Measurements from ENCODE around the gene ZBTB32. TPM values are rescaled to one million over a fixed set of nuclear protein-coding genes. Genes with fewer than 3 reads are reported as not detected.

The ZBTB32 gene
- total and polyA plus RNA-seq, 4 donors = 0.14 to 0.68 TPM; not detected in 2

DNA sequence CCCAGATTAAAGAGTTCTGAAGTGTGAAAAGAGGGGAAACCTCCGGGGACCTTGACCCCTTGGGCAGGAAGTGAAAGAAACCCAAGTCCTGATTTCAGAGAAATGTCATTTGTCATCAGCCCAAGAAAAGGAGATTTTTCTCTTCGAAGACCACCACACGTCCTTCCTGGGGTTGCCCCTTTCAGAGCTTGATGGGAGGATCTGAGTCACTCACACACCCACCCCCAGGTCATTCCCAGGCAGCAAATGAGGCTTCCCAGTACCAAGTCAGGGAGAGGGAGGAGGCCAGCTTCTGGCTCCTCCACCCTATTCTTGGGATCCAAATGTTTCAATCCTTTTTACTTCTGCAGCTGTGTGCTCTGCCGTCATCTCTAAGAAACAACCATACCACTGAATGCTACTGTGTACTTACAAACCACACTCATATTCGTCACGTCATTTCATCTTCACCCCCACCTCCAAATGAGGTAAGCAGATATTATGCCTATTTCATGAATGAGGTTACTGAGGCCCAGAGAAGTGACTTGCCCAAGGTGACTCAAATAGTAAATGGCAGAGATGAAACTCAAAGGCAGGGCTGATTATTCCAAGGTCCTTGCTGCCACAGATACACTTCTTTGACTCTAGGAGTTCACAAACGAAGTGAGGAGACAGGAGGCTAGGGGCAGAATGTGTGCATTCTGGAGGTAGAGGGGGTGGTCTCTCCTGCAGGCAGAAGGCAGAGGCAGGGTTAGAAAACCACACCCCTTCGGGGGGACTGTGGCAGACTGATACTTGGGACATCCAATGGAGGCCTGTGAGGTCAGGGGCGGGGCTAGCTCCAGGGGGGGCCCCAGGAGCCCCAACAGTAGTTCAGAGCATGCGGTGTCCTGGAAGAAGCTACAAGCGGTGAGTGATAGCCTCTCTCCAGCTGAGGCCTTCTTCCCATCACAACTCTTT lies 8.5 kb downstream of the ZBTB32 start:
- Histone ChIP-seq H3K4me1 (ENCODE audit: control insufficient read depth, insufficient read depth, low read length) (peaks cover 26% of the 10 kb centered on the region), H3K27me3 (ENCODE audit: control insufficient read depth, insufficient read depth, low read length) (no peaks in the 10 kb centered on the region), H3K4me3 (ENCODE audit: low read depth, low read length) (no peak overlapping the region), H3K27ac (ENCODE audit: low read depth, low read length) (no peak overlapping the region), H3K36me3 (ENCODE audit: control insufficient read depth, insufficient read depth, low read length) (peaks cover 9% of the 10 kb centered on the region), H3K9me3 (ENCODE audit: control insufficient read depth, insufficient read depth, low read length) (no peaks in the 10 kb centered on the region)
- WGBS (ENCODE audit: insufficient coverage) = 70% methylated on average over 5 of the region's 11 CpGs
- no peak for DNase-seq (ENCODE audit: low read depth in 4 of 6, low spot score in 6 of 6)

DNA sequence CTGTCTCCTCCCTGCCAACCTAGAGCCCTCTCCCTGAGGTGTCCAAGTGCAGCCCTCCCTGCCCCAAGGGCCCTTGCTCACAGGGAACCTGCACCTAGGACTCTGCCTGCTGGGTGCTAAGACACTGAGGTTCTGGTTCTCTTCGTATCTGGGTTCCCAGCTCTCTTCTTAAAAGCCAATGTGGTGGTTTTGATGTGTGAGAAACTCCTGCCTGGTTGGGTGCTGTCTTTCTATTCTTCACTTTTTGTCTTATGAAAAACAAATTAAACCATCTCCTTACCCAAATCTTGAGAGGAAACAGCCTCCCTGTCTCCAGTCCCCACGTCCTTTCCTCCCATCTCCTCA lies 9.1 kb downstream of the ZBTB32 start:
- WGBS (ENCODE audit: insufficient coverage) = 67% methylated on average over 1 of the region's 2 CpGs
- Histone ChIP-seq H3K4me3 (ENCODE audit: low read depth, low read length) (no peak overlapping the region), H3K27me3 (ENCODE audit: control insufficient read depth, insufficient read depth, low read length) (no peaks in the 10 kb centered on the region)

DNA sequence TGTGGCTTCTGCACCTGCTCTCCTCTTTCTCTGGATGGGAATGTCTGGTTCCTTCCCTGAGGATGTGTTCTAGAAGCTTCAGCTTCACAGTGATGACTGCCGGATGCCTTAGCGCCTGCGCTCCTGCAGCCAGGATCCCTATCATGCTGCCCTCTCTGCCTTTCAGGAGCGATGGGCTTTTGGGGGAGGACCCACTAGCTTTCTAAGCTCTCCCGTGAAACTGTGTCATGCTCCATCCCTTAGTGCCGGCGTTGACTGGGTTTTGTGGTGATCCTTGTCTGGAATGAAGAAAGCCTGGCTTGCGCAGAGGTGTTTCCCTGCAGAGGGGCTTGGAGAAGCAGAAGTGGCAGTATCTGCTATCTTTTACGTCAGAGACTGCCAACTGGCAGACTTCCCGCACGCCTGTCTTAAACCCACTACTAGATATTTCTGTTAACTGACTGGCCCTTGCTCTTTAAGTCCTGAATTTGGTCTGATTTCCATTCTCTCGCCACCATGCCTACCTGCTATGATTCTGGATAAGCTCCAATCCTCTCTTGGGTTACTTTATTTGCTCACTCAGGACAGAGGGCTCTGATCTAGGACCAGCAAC lies 9.6 kb downstream of the ZBTB32 start:
- H3K27me3 ChIP-seq (ENCODE audit: control insufficient read depth, insufficient read depth, low read length) = no peaks in the 10 kb centered on the region
- DNase-seq (ENCODE audit: low read depth in 4 of 6, low spot score in 6 of 6) = no peak
- no peak overlapping the region for H3K4me3 ChIP-seq (ENCODE audit: low read depth, low read length)
- H3K27ac ChIP-seq (ENCODE audit: low read depth, low read length) = no peak overlapping the region
- WGBS (ENCODE audit: insufficient coverage) = 87% methylated on average over 10 of the region's 12 CpGs
- peaks cover 9% of the 10 kb centered on the region for H3K36me3 ChIP-seq (ENCODE audit: control insufficient read depth, insufficient read depth, low read length)
- H3K9me3 ChIP-seq (ENCODE audit: control insufficient read depth, insufficient read depth, low read length) = no peaks in the 10 kb centered on the region
- H3K4me1 ChIP-seq (ENCODE audit: control insufficient read depth, insufficient read depth, low read length) = peaks cover 32% of the 10 kb centered on the region

More for the DNA sequence above, 9.1 kb downstream of the ZBTB32 start:
- Histone ChIP-seq H3K9me3 (ENCODE audit: control insufficient read depth, insufficient read depth, low read length) (no peaks in the 10 kb centered on the region), H3K4me1 (ENCODE audit: control insufficient read depth, insufficient read depth, low read length) (peaks cover 27% of the 10 kb centered on the region), H3K36me3 (ENCODE audit: control insufficient read depth, insufficient read depth, low read length) (peaks cover 9% of the 10 kb centered on the region), H3K27ac (ENCODE audit: low read depth, low read length) (no peak overlapping the region)
- DNase-seq (ENCODE audit: low read depth in 4 of 6, low spot score in 6 of 6) = no peak

DNA sequence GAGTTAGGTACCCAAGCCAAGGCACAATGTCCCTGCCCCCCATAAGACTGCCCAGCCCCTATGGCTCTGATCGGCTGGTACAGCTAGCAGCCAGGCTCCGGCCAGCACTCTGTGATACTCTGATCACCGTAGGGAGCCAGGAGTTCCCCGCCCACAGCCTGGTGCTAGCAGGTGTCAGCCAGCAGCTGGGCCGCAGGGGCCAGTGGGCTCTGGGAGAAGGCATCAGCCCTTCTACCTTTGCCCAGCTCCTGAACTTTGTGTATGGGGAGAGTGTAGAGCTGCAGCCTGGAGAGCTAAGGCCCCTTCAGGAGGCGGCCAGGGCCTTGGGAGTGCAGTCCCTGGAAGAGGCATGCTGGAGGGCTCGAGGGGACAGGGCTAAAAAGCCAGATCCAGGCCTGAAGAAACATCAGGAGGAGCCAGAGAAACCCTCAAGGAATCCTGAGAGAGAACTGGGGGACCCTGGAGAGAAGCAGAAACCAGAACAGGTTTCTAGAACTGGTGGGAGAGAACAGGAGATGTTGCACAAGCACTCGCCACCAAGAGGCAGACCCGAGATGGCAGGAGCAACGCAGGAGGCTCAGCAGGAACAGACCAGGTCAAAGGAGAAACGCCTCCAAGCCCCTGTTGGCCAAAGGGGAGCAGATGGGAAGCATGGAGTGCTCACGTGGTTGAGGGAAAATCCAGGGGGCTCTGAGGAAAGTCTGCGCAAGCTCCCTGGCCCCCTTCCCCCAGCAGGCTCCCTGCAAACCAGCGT lies 10.4 kb downstream of the ZBTB32 start:
- Histone ChIP-seq H3K4me3 (ENCODE audit: low read depth, low read length) (no peak overlapping the region), H3K27ac (ENCODE audit: low read depth, low read length) (no peak overlapping the region), H3K36me3 (ENCODE audit: control insufficient read depth, insufficient read depth, low read length) (peaks cover 16% of the 10 kb centered on the region), H3K9me3 (ENCODE audit: control insufficient read depth, insufficient read depth, low read length) (no peaks in the 10 kb centered on the region), H3K27me3 (ENCODE audit: control insufficient read depth, insufficient read depth, low read length) (no peaks in the 10 kb centered on the region), H3K4me1 (ENCODE audit: control insufficient read depth, insufficient read depth, low read length) (peaks cover 40% of the 10 kb centered on the region)
- DNase-seq (ENCODE audit: low read depth in 4 of 6, low spot score in 6 of 6) = no peak
- whole genome bisulfite sequencing (ENCODE audit: insufficient coverage) = 49% methylated on average over 12 of the region's 14 CpGs

DNA sequence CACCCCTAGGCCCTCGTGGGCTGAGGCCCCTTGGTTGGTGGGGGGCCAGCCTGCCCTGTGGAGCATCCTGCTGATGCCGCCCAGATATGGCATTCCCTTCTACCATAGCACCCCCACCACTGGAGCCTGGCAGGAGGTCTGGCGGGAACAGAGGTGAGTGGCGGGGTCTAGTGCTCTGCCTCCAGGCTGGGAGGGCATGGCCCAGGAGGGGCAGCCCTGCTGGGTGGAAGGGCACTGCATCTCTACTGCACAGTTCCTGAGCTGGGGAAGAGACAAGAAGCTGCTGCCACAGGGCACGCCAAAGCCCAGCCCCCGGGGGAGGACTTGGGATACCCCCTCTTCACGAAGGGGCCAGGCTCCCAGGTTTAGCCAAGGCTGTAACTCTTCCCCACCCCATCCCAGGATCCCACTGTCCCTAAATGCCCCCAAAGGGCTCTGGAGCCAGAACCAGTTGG lies 11.0 kb downstream of the ZBTB32 start:
- Histone ChIP-seq H3K4me3 (ENCODE audit: low read depth, low read length) (no peak overlapping the region), H3K9me3 (ENCODE audit: control insufficient read depth, insufficient read depth, low read length) (no peaks in the 10 kb centered on the region), H3K36me3 (ENCODE audit: control insufficient read depth, insufficient read depth, low read length) (peaks cover 22% of the 10 kb centered on the region), H3K27ac (ENCODE audit: low read depth, low read length) (no peak overlapping the region), H3K27me3 (ENCODE audit: control insufficient read depth, insufficient read depth, low read length) (no peaks in the 10 kb centered on the region), H3K4me1 (ENCODE audit: control insufficient read depth, insufficient read depth, low read length) (peaks cover 42% of the 10 kb centered on the region)
- WGBS (ENCODE audit: insufficient coverage) = 79% methylated on average over 7 of the region's 7 CpGs
- DNase-seq (ENCODE audit: low read depth in 4 of 6, low spot score in 6 of 6) = no peak

DNA sequence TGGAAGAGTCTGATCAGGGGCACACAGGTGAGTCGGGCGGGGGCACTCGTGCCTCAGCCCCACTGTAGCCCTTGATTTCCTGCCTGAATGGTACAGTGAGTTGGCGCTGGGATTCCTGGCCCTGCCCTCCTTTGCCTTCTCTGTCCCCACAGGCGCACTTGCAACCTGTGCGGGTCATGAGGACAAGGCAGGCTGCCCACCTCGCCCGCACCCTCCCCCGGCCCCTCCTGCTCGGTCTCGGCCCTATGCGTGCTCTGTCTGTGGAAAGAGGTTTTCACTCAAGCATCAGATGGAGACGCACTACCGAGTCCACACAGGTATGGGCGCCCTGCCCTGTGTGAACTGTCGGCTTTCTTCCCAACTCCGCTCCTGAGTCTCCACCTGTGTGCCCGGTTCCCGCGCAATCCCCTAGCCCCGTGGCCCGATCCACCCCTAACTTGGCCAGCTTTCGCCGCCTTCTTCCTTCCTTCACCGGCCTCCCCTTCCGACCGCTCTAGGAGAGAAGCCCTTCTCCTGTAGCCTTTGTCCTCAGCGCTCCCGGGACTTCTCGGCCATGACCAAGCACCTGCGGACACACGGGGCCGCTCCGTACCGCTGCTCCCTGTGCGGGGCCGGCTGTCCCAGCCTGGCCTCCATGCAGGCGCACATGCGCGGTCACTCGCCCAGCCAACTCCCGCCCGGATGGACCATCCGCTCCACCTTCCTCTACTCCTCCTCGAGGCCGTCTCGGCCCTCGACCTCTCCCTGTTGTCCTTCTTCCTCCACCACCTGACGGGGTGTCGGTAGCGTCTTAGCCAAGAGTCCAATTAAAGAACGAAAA lies 11.8 kb downstream of the ZBTB32 start:
- Histone ChIP-seq H3K4me3 (ENCODE audit: low read depth, low read length) (peak overlapping the region; percentile 78), H3K4me1 (ENCODE audit: control insufficient read depth, insufficient read depth, low read length) (peaks cover 42% of the 10 kb centered on the region), H3K36me3 (ENCODE audit: control insufficient read depth, insufficient read depth, low read length) (peaks cover 30% of the 10 kb centered on the region), H3K27me3 (ENCODE audit: control insufficient read depth, insufficient read depth, low read length) (no peaks in the 10 kb centered on the region), H3K9me3 (ENCODE audit: control insufficient read depth, insufficient read depth, low read length) (no peaks in the 10 kb centered on the region), H3K27ac (ENCODE audit: low read depth, low read length) (peak overlapping the region; percentile 91)
- 2% methylated on average over 52 of the region's 52 CpGs for WGBS (ENCODE audit: insufficient coverage)
- no peak for DNase-seq (ENCODE audit: low read depth in 4 of 6, low spot score in 6 of 6)

DNA sequence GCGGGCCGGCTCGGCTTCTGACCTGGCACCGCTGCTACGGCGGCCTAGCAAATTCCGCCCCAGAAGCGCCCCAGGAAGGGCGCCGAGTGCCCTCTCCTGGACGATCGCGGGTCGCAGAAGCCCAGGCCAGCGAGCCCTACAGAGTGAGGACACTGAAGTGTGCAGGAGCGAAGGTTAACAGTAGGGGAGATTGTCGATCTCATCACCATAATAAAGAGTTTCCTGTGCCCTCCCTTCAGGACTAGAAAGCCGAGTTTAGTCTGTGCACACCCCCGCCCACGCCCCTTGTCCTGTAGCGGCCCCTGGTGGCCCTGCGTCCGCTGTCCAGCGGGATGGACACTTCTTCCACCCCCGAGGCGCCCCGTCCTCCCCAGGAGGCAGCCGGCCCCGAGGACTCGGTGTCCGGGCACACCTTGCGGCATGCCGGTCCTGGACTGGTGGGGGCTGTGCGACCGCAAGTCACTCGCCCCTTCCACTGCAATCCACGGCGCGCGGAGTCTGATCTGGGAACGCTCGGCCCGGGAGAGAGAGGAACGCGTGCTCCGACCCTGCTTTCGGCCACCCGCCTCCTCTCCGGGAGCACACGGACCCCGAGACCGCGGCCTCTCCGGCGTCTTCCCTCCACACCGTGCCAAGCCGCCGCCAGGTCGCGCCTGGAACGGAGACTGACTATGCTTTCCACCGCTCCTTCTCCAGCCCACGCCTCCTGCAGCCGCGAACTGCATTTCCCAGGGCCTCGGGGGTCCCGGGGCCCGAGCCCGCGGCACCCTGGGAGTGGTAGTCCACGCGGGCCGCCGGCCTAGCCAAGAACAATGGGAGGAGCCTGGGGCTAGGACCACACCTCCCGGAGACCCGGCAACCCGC lies 12.7 kb downstream of the ZBTB32 start:
- peak in 5 of 6 donors; percentile 61 to 99 (median 75) for DNase-seq (ENCODE audit: low read depth in 4 of 6, low spot score in 6 of 6)
- WGBS (ENCODE audit: insufficient coverage) = 0% methylated on average over 70 of the region's 77 CpGs
- Histone ChIP-seq H3K36me3 (ENCODE audit: control insufficient read depth, insufficient read depth, low read length) (peaks cover 38% of the 10 kb centered on the region), H3K4me3 (ENCODE audit: low read depth, low read length) (peak overlapping the region; percentile 78), H3K9me3 (ENCODE audit: control insufficient read depth, insufficient read depth, low read length) (no peaks in the 10 kb centered on the region), H3K4me1 (ENCODE audit: control insufficient read depth, insufficient read depth, low read length) (peaks cover 42% of the 10 kb centered on the region), H3K27me3 (ENCODE audit: control insufficient read depth, insufficient read depth, low read length) (no peaks in the 10 kb centered on the region), H3K27ac (ENCODE audit: low read depth, low read length) (peak overlapping the region; percentile 91)

DNA sequence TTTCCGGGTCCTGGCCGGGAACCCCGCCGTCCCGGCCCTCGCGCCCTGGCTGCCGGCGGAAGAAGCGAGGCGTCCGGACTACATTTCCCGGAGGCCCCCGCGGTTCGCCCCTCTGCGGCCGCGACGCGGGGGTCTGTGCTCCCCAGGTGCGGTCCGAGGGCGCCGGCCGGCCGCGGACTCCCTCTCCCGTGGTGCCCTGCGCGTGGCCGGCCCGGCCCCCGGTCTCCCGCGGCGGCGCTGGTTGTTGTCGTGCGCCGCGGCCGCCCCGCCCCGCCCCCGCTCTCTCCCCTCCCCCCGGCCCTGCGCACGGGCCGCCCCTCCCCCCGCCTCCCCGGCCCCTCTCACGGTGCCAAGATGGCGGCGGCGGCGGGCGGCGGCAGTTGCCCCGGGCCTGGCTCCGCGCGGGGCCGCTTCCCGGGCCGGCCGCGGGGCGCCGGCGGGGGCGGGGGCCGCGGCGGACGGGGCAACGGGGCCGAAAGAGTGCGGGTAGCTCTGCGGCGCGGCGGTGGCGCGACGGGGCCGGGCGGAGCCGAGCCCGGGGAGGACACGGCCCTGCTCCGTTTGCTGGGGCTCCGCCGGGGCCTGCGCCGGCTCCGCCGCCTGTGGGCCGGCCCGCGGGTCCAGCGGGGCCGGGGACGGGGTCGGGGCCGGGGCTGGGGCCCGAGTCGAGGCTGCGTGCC lies 13.4 kb downstream of the ZBTB32 start, which contains the start of gene KMT2B:
KMT2B (plus strand) TSS at position 339 of the 680 bp plus-strand sequence; CDS start at position 355, 16 bp downstream.
- Histone ChIP-seq H3K4me1 (ENCODE audit: control insufficient read depth, insufficient read depth, low read length) (peaks cover 42% of the 10 kb centered on the region), H3K27ac (ENCODE audit: low read depth, low read length) (peak within 1 kb of the TSS; percentile 91), H3K36me3 (ENCODE audit: control insufficient read depth, insufficient read depth, low read length) (peaks cover 46% of the 10 kb centered on the region), H3K9me3 (ENCODE audit: control insufficient read depth, insufficient read depth, low read length) (no peaks in the 10 kb centered on the region), H3K27me3 (ENCODE audit: control insufficient read depth, insufficient read depth, low read length) (no peaks in the 10 kb centered on the region), H3K4me3 (ENCODE audit: low read depth, low read length) (peak within 1 kb of the TSS; percentile 78)
- DNase-seq (ENCODE audit: low read depth in 4 of 6, low spot score in 6 of 6) = peak in 4 of 6 donors; percentile 82 to 94 (median 89)
- under 1% methylated on average over 86 of the region's 109 CpGs for WGBS (ENCODE audit: insufficient coverage)
